Vagina (tissue), 2 donors: ENCODE data around the gene TAGLN3.

Source experiments
- CTCF ChIP-seq, 3 experiments: fragments of 450-650 bp in 2 of 3; fragments of 200-600 bp in 1 of 3; sonication (generic) in 1 of 3; IDR thresholded peaks; one replicate each; pipeline ENCODE4 v1.5.1; 2017 to 2019; ENCODE audit warnings: antibody characterized with exemption in 3 of 3, mild to moderate bottlenecking in 2 of 3, moderate library complexity in 2 of 3
- POLR2A ChIP-seq, 2 donors: fragments of 450-650 bp; IDR thresholded peaks; one replicate each; pipeline ENCODE4 v1.6.1; 2017; ENCODE audit warnings: antibody characterized with exemption in 2 of 2, mild to moderate bottlenecking in 2 of 2, moderate library complexity in 2 of 2
- POLR2AphosphoS5 ChIP-seq, 2 donors: sonication (generic); formaldehyde crosslinking; IDR thresholded peaks; one replicate each; pipeline ENCODE4 v1.9.0; 2017; ENCODE audit warnings: antibody characterized with exemption in 2 of 2, mild to moderate bottlenecking in 2 of 2, low read depth in 1 of 2; ENCODE audit not compliant: insufficient read depth in 1 of 2

- TF ChIP-seq CTCF (IDR thresholded peaks at IDR 0.05) (no peak), POLR2A (IDR thresholded peaks at IDR 0.05) (peak in 1 of 2 donors; percentile 93), POLR2AphosphoS5 (IDR thresholded peaks at IDR 0.05; ENCODE audit: insufficient read depth in 1 of 2, low read depth in 1 of 2) (peak; percentile 97 to 99)
These were observed 19.9 kb upstream of the TAGLN3 start, which contains the start of gene ABHD10 for GRCh38 chr3:111978583-111979433.
